ENCODE data around the gene ALAS2. TPM values are rescaled to one million over a fixed set of nuclear protein-coding genes. Genes with fewer than 3 reads are reported as not detected.

Gene ALAS2
- total and polyA plus RNA-seq, 2 of the 8 experiments (the other 6 are each of a cell fraction or from before 2014, with no cell fraction given), result 0.27 to 0.32 TPM

Other genes starting within 250 kb of the ALAS2 start
- not detected in 2 replicates for gene ITIH6, start 232.7 kb downstream of the ALAS2 start, total RNA-seq (2021; fragmentation: NEBNext Ultra II Directional; extraction: Animal tissue kit (Norgen Biotek cat#: 25700))
- 0.02 TPM in 1 of 2 replicates, not detected in the other for gene ITIH6, start 232.7 kb downstream of the ALAS2 start, polyA plus RNA-seq (2011; rRNA removed)
- 120 and 125 TPM in 2 replicates for gene MAGED2, start 223.2 kb downstream of the ALAS2 start, total RNA-seq (2021; fragmentation: NEBNext Ultra II Directional; extraction: Animal tissue kit (Norgen Biotek cat#: 25700))
- gene MAGED2, start 223.2 kb downstream of the ALAS2 start, polyA plus RNA-seq (2011; rRNA removed), result 83.3 and 97.4 TPM in 2 replicates
- 49.5 and 55.5 TPM in 2 replicates for gene TRO, start 110.2 kb downstream of the ALAS2 start, total RNA-seq (2021; fragmentation: NEBNext Ultra II Directional; extraction: Animal tissue kit (Norgen Biotek cat#: 25700))
- gene TRO, start 110.2 kb downstream of the ALAS2 start, polyA plus RNA-seq (2011; rRNA removed), result 57.6 and 71.5 TPM in 2 replicates
- 0.30 and 0.46 TPM in 2 replicates for gene PFKFB1, start 36.8 kb downstream of the ALAS2 start, total RNA-seq (2021; fragmentation: NEBNext Ultra II Directional; extraction: Animal tissue kit (Norgen Biotek cat#: 25700))
- gene PFKFB1, start 36.8 kb downstream of the ALAS2 start, polyA plus RNA-seq (2011; rRNA removed), result 0.26 and 0.31 TPM in 2 replicates
- 17.6 and 18.9 TPM in 2 replicates for gene APEX2, start 30.6 kb downstream of the ALAS2 start, total RNA-seq (2021; fragmentation: NEBNext Ultra II Directional; extraction: Animal tissue kit (Norgen Biotek cat#: 25700))
- gene APEX2, start 30.6 kb downstream of the ALAS2 start, polyA plus RNA-seq (2011; rRNA removed), result 36.4 and 38.8 TPM in 2 replicates
- not detected in 2 replicates for gene PAGE2B, start 44.1 kb upstream of the ALAS2 start, total RNA-seq (2021; fragmentation: NEBNext Ultra II Directional; extraction: Animal tissue kit (Norgen Biotek cat#: 25700))
- gene PAGE2B, start 44.1 kb upstream of the ALAS2 start, polyA plus RNA-seq (2011; rRNA removed), result not detected in 2 replicates
- gene PAGE2, start 58.0 kb upstream of the ALAS2 start, total RNA-seq (2021; fragmentation: NEBNext Ultra II Directional; extraction: Animal tissue kit (Norgen Biotek cat#: 25700)), result not detected in 2 replicates
- not detected in 2 replicates for gene PAGE2, start 58.0 kb upstream of the ALAS2 start, polyA plus RNA-seq (2011; rRNA removed)
- not detected in 2 replicates for gene PAGE5, start 189.4 kb upstream of the ALAS2 start, total RNA-seq (2021; fragmentation: NEBNext Ultra II Directional; extraction: Animal tissue kit (Norgen Biotek cat#: 25700))
- gene PAGE5, start 189.4 kb upstream of the ALAS2 start, polyA plus RNA-seq (2011; rRNA removed), result not detected in 2 replicates
- not detected in 2 replicates for gene PAGE3, start 233.9 kb upstream of the ALAS2 start, total RNA-seq (2021; fragmentation: NEBNext Ultra II Directional; extraction: Animal tissue kit (Norgen Biotek cat#: 25700))
- gene PAGE3, start 233.9 kb upstream of the ALAS2 start, polyA plus RNA-seq (2011; rRNA removed), result not detected in 2 replicates